Measurements from ENCODE around the gene LTA4H.

Gene LTA4H

DNA sequence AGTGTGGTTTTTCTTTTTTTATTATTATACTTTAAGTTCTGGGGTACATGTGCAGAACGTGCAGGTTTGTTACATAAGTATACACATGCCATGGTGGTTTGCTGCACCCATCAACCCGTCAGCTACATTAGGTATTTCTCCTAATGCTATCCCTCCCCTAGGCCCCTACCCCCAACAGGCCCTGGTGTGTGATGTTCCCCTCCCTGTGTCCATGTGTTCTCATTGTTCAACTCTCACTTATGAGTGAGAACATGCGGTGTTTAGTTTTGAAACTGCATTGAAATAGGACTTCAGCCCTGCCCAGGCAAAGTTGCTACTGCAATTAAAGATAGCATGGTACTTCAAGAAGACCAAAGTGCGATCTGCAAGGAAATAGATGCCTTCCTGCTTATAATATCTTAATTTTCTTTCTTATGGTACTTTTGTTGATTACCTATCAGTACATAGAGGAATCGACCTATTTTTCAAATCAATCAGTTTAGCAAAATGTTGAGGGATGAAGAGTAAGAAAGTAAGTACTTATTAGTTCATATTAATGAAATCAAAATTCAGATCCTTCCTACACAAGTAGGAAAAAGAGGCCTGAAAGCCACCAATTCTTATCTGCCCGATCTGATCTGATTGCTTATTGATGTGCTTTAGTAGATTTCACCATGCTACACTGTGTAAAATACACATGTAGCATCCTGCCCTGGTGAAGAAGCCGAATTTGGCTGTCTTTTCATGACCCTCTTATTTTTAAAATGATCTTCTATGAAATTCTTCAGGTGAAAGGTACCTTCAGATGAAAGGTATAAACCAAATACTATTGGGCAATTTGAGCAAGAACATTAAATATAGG, 1.6 kb downstream of the LTA4H start:
- DNase-seq = no peak

DNA sequence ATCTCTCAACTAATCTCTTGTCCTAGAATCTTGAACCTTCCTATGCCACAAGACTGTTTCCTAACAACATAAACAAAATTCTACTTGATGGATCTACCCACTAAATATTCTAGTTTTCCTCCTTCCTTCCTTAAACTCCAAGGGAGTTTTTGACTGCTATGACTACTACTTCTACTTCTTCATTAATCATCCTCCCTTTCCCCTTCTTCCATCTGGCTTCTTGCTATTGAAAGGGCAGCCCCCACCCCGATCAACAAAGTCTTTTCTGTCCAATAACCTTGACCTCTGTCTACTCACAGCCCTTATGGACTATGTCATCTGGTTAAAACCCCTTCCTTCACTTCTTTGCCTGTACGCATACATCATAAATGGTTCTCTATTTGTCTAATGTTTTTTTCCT, 5.6 kb downstream of the LTA4H start:
- no peak for DNase-seq

DNA sequence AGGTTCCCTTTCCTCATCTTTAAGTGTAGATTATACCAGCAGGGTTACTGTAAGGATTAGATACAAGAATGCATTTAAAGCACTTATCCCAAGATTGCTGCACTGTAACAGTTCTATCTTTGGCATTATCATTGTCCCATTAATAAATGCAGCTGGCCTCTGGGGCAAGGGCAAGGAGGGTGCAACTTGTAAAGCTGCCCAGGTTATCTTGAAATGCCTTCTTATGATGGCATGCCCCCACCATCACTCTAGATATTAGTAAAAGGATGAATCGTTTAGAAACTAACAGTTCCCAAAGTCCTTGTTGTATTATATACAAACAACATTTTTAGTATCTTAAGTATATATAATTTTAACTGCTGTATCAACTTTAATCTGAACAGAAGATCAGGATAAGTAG, 6.8 kb downstream of the LTA4H start:
- DNase-seq = no peak

DNA sequence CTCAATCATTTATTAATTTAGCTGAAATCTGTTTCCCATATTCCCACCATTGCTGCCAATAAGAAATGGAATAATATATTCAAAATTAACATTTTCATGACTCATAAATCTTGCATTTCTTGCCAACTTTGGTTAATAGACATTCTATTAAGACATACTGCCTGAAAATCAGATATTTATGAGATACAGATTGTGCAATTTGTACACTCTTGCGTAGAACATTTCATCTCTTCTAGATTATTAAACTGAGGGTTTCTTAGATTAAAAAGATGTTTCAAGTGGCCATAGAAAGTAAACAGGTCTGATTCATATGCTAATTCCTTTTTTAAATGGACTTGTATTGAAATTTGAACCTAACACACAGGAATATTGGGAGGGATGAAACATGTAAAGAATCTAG, 9.1 kb downstream of the LTA4H start:
- no peak for DNase-seq

DNA sequence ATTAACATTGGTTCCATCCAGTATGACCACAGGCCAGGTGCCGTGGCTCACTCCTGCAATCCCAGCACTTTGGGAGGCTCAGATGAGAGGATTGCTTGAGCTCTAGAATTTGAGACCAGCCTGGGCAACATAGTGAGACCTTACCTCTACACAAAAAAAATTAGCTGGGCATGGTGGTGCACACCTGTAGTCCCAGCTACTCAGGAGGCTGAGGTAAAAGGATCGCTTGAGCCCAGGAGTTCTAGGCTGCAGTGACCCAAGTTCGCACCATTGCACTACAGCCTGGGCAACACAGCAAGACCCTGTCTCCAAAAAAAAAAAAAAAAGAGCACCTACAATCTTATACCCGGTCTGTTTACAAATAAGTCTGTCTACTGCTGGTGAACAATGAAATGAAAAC, 9.9 kb downstream of the LTA4H start:
- no peak for DNase-seq

DNA sequence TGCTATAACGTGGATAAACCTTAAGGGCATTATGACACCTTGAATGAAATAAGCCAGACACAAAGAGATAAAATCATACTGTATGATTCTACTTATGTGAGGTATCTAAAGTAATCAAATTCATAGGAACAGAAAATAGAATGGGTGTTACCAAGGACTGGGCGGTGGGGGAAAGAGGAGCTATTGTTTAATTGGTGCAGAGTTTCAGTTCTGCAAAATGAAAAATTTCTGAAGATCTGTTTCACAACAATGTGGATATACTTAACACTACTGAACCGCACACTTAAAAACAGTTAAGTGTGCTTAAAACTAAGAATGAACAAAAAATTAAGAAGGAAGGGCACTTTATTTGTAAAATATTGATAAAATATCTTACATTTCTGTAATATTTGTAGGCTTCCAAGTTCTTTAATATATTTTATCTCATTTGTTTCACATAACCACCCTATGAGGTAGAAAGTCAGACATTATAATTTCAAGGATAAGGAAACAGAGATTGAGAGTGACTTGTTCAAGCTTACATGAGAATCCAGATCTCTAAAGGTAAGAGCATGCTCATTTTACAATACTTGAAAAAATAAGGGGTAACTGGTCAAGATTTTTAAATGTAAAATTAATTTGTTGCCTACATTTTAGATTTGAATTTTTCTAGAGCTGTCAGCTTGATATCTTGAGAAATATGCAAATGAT, 14.9 kb downstream of the LTA4H start:
- no peak for DNase-seq

DNA sequence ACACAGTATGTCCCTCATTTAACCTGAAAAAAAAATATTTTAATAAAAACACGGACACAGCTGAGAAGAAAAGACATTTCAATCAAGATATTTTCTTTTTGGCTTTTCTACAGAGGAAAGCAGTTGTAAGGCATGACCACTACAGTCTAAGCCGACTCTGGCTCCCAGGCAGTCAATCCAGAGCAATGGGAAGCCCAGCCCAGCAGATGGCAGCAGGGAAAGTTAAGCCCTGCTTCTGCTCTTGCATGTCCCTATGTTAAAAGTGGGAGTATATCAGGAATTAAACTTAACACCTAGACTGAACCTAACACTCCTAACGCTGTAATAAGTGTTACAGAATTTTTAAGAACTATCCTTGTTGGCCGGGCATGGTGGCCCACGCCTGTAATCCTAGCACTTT, 19.7 kb downstream of the LTA4H start:
- DNase-seq = no peak

DNA sequence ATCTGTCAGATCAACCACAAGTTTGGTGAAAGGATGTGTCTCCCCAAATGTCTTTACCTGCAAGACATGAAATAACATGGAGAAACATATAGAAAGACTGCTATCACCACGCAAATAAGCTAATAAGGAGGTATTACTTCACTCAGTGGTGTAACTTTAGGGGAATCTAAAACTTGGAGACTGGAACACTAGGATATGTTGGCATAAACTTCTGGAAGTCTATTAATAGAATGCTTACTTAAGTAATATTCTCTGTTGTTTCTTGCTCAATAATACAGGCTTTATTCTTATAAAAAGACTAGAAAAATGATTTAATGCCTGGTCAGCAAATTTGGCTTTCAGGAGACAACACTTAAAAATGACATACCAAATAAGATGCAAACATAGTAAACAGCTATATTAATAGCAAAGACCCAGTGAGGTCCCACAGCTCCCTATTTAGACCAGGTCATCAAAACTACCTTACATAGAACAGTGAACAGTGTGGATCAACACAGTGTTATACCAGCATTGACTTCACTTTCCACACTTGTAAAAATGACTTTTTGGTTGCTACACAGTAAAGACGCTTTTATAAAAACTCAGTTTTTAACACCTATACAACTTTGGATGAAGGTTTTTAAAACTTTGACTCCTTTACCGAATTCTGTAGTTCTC, 20.3 kb downstream of the LTA4H start:
- DNase-seq = no peak

DNA sequence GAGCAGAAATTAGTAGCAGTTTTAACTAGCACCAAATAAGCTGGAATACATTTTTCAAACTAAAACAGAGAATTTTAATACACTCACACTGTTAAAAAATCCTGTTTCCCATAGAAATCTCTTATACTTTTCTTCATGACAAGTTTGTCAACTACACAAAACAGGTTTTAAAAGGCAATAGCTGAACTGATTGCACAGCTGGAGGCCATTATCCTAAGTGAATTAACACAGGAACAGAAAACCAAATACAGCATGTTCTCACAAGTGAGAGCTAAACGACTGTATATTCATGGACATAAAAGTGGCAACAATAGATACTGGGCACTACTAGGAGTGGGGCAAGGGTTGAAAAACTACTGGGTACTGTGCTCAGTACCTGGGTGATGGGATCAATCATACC, 27.7 kb downstream of the LTA4H start:
- DNase-seq = no peak

DNA sequence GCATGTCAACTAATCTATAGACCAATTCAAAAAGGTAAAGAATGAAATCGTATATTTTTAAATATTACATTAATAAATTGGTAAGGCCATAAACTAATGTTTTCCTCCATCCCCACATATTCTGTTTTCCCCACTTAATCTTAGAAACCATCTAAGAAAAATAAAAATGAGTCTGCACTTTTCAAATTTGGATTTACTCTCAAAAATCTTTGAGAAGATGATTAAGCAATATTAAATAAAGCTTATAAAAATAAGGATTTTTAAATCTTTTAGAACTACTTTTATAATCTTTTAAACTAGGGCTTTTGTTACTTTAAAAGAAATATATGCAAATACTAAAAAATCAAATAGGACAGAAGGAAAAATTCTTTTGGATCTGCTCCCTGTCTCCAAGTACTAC, 28.7 kb downstream of the LTA4H start:
- DNase-seq = no peak

DNA sequence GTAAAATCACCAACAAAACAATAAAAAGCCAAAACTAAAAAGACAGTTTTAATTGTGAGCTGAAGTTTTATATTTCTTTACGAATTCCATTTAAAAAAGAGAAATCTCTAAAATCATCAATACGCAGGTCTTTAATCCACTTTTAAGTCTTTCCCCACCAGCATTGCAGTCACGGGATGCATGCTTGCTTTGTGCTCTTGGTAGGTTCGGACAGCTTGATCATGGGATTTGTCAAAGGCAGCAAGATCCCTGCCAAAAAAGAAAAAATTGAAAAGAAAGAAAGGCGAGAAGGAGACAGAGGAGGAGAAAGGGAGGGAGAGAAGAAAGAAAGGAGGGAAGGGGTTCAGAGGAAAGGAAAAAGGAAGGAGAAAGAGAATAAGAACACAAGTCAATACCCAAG, 34.5 kb downstream of the LTA4H start:
- no peak for DNase-seq

DNA sequence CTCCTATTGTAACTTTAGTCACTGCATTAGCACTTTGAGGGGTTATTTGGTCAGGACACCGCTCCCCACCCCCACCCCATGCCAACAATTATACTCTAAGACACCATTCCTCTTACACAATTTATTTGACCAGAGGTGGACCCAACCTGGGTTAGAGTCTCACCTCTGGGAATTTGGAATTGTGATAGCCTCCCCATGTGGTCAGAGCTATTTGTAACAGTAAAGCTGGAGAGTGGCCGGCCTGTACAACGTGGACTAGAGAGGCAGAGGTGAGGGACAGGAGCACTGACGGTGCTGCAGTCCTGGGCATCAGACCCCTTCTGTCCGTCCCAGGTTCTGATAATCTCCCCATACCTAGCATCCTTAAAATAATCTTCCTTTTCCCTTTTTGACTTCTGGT, 35.9 kb downstream of the LTA4H start:
- DNase-seq = no peak

DNA sequence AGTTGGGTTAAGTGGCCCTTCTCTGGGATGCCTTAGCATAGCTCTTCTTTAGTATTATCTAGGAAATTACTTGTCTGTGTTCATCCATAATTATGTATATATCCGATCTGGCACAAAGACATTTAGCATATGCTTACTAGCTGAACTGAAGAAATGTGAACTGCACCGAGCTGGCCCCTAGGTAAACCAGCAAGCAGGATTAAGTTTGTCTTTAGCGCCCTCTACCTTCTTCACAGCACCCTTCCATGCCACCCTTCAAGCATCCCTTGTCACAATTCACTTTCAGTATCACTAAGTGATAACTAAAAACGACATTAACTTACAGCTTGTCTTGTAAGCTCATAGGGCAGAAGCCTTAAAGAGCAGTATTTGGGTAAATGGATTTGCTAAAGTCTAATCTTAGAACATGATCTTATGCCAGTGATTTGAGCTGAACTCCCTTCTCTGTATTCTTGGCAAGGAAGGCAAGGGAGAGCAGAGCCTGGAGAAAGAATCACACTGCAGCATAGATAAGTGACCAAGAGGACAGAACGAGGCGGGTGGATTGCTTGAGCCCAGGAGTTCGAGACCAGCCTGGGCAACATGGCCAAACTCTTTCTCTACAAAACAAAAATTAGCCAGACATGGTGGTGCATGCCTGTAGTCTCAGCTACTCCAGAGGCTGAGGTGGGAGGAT, 36.6 kb downstream of the LTA4H start:
- peak; percentile 48 for DNase-seq

DNA sequence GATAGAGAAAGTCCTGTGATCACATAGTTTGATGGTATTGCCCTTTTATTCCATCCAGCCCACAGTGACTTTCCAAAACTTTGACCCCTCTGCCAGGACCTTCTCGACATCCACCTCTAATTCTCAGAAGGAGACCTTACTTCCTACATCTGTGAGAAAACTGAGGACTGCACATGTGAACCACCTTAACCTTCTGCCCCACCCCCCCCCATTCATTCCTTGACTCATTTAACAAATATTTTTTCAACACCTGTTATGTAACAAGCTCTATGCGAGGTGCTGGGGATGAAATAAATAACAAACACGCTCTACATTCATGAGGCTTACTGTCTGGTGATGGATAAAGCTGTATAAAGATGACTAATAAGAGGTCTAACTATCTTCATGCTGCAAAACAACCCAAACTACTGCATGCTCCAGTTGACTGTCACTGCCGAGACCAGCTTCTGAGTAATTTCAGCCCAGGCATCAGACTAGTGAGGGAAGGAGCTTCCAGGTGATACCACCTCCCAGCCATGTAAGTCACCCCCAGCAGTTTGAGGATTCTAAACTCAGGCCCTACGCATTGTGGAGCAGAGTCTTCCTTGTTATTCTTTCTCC, 37.4 kb downstream of the LTA4H start:
- no peak for DNase-seq

DNA sequence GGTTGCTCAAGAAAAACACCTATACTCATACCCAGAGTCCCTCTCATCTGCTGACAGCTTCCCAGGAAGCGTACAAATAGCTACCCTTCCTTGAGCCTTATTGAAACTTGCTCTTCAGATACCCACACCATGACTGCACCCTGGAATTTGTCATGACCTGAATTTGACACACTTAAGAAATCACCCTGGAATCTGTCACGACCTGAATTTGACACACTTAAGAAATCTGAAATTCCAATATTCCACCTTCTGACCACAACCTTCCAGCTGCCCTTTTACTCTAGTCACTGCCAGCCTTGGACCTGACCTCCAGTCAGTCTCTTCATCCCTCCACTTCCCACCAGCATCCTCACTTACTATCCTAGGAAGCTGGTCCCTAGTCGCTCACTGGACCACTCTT, 38.1 kb downstream of the LTA4H start:
- no peak for DNase-seq

DNA sequence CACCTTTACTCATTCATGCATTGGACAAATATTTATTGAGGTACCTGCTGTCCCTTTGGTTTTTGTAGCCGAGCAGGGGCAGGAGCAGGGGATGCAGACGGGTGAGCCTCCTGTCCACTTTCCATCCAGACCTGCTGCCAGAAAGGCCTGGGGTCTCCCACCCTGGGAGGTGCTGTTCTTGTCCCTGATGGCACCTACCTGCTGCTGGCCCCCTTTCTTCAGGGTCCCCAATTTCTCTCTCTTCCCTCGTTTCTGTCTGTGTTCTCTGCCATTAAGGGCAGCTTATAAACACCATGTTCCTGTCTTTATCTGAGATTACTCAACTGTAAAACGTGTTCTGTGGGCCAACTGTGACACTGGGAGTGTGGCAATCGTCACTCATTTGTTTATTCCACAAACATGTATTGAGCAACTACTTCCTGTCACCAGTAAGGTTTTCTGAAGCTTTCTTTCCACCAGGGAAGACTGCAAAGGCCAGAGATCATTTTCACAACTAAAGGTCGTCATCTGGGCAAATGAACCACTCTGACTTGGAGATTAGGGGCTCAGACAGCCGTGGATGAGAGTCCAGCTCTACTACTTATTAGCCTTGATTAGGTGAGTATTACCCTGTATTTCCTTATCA, 39.2 kb downstream of the LTA4H start, which contains the start of gene HAL:
Gene HAL, minus strand, starts transcription at position 311 of the 625 bp plus-strand sequence. CDS start 434 bp downstream, outside the sequence.
- DNase-seq = peak; percentile 67

DNA sequence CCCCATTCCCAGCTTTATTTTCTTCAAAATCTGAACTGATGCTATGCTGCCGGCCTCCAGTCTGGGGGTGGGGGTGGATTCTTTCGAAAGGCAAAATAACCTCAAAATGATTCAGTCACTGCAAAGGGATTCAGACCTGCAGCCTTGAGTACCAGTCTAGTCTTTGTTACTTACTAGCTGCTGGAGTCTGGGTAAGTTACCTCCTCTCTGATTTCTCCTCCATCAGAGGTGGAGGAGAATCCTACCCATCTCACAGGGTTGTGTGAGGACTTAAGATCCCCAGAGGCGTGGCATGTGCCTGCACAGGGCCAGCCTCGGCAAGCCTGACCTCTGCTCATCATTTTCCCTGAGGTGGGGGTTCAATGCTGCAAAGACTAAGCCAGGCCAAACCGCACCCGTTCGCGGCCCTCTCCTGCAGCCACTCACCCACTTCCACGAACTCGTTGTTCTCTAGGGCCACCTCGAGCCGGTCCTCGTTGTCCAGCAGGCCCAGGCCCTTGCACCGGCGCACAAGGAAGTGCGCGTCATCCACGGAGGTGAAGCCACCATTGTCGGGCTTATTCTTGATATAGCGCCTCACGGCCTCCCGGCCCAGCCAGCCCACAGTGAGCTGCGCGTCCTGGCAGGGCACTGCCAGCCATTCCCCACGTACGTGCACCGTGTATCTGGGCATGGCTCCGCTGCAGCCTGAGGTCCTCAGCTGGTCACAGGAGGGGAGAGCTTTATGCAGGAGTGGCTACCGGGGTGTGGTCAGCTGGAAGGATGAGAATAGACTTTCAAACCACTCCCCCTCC, 40.0 kb downstream of the LTA4H start:
- DNase-seq = no peak

DNA sequence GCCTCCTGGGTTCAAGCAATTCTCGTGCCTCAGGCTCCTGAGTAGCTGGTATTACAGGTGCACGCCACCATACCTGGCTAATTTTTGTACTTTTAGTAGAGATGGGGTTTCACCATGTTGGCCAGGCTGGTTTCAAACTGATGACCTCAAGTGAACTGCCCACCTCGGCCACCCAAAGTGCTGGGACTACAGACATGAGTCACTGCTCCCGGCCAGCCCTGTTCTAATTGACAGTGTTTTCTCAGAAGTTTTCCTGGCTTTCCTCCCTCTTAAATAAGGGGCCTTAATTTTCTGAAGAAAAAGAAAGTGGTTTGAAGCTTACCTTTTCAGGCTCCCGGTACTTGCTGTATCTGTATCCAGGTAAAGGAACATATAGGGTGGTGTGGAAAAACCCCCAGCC, 40.9 kb downstream of the LTA4H start:
- DNase-seq = no peak

DNA sequence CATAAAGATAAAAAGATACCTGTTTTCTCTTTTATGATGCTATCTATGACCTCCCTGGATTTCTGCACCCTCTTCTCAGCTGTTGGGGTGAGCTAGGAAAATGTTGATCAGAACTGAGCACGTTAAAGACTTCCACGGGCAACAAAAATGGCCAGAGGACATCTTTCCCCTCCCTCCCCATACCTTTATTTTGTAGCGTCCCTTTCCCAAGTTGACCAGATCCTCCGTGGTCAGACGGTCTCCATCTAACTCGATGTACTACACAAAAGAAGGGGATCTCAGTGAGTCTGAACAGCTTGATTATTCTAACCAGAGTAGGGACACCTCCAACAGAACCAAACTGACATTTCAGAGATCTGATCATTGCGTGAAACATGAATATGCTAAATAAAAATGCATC, 41.5 kb downstream of the LTA4H start:
- DNase-seq = no peak

DNA sequence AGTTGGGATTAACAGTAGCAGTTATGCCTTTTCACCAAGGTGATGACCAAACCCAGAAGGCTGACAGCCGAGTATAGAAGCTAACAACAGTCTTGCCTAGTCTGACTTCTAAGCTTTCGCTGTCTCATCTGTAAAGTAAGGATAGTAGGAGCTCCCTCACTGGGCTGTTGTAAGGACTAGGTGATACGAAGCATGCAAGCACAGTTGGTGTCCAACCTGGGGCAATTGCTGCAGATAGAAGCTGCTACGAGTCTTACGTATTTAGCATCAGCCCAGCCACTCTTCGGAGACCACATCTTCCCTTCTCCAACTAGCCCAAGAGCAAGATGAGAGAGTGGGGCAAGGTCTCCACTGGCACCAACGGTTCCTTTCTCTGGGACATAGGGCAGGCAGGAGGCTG, 45.3 kb downstream of the LTA4H start:
- DNase-seq = no peak

DNA sequence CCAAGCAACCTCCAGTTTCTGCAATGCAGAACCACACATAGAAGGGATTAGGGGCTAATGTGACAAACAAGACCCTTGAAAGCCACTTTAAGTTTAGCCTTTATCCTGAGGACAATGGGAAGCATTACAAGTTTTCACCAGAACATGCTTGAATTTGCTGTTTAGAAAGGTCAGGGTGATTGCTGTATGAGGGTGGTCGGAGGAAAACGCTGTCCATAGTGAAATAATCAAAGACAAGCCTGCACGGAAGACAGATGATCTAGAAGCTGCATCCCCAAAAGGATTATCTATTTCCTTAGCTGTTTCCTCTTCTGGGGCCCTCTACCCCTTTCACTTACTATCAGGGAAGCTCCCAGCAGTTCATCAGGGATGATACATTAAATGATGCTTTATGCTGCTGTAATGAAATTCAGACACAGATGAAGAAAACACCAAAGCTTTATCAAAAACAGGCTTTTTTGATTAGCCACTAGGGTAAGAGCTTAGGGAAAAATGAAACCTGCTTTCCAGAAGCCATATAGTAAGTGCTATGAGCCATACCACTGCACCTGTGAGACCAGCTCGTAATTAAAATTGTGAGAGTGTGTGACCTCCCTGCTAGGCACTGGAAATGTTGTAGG, 45.8 kb downstream of the LTA4H start:
- no peak for DNase-seq
